ENCODE measurements around the gene SLC25A36. TPM values are rescaled to one million over a fixed set of nuclear protein-coding genes. Genes with fewer than 3 reads are reported as not detected.

The SLC25A36 gene
- polyA plus RNA-seq, 1 of the 3 experiments (the other 2 are of a cell fraction) = 23.3 TPM

- Histone ChIP-seq H3K4me1 (ENCODE audit: control insufficient read depth in 1 of 2, insufficient read depth in 2 of 2, low read depth in 1 of 2, low read length in 1 of 2) (peaks cover 4 to 19% of the 10 kb centered on the region in 2 experiments; a peak in 2 of 4 replicates), H3K36me3 (replicated peaks in 1 of 2; ENCODE audit: control insufficient read depth in 1 of 2, insufficient read depth in 2 of 2, low read length in 1 of 2) (peaks cover 0 to 8% of the 10 kb centered on the region in 2 experiments), H3F3A (replicated peaks; ENCODE audit: insufficient read depth) (peaks cover 12% of the 10 kb centered on the region), H3K9ac (no peak overlapping the region), H3K9me3 (no peaks in the 10 kb centered on the region), H3K4me3 (ENCODE audit: low read depth in 2 of 2, low read length in 1 of 2) (no peak overlapping the region), H3K27ac (ENCODE audit: low read depth in 2 of 2, low read length in 1 of 2) (no peak overlapping the region), H2AFZ (ENCODE audit: low read depth) (no peak overlapping the region), H3K4me2 (no peak overlapping the region), H3K79me2 (ENCODE audit: insufficient read depth) (peaks cover 99% of the 10 kb centered on the region), H3K27me3 (ENCODE audit: insufficient read depth) (no peaks in the 10 kb centered on the region), H3K9me2 (no peaks in the 10 kb centered on the region), H4K20me1 (ENCODE audit: insufficient read depth) (peaks cover 83% of the 10 kb centered on the region)
- TF ChIP-seq GABPA (IDR thresholded peaks at IDR 0.05; ENCODE audit: low read depth) (no peak), YY1 (IDR thresholded peaks at IDR 0.05; ENCODE audit: low read depth) (no peak), CTCF (IDR thresholded peaks at IDR 0.05) (no peak), GATA2 (CRISPR knock-in tag; IDR thresholded peaks at IDR 0.05) (no peak), IRF3 (IDR thresholded peaks at IDR 0.05; ENCODE audit: low read depth, low read length) (no peak), TAF1 (IDR thresholded peaks at IDR 0.05; ENCODE audit: borderline replicate concordance, low read depth, low read length) (no peak), PBX3 (IDR thresholded peaks at IDR 0.05) (no peak), REST (IDR thresholded peaks at IDR 0.05; ENCODE audit: low read depth, low read length) (no peak), FOSL2 (IDR thresholded peaks at IDR 0.05; ENCODE audit: borderline replicate concordance, low read depth) (no peak), ZBTB33 (IDR thresholded peaks at IDR 0.05; ENCODE audit: borderline replicate concordance, low read depth) (no peak), USF1 (IDR thresholded peaks at IDR 0.05; ENCODE audit: borderline replicate concordance, low read depth) (no peak), TCF12 (IDR thresholded peaks at IDR 0.05) (no peak), EZH2phosphoT487 (IDR thresholded peaks at IDR 0.05; ENCODE audit: borderline replicate concordance, low read depth) (no peak), FOXM1 (IDR thresholded peaks at IDR 0.05; ENCODE audit: low read depth) (no peak), SIN3A (IDR thresholded peaks at IDR 0.05; ENCODE audit: borderline replicate concordance, low read depth, low read length) (no peak), TEAD4 (IDR thresholded peaks at IDR 0.05; ENCODE audit: borderline replicate concordance, insufficient read depth) (no peak), SMC3 (IDR thresholded peaks at IDR 0.05; ENCODE audit: low read depth, low read length) (no peak), RXRA (IDR thresholded peaks at IDR 0.05; ENCODE audit: borderline replicate concordance, low read depth) (no peak), RFX5 (IDR thresholded peaks at IDR 0.05; ENCODE audit: low read length) (no peak)
- ChIA-PET POLR2A (no interaction called here), CTCF (no interaction called here)
- DNase-seq = no peak
- 97% methylated on average over 5 of the region's 5 CpGs for WGBS (ENCODE audit: low lambda C conversion rate)
These were observed 7.0 kb downstream of the SLC25A36 start for GRCh38 chr3:140948460-140949249.

All from SK-N-SH (cell line).